Adrenal gland (tissue), 12 donors: ENCODE data around the gene ZBTB38. TPM values are rescaled to one million over a fixed set of nuclear protein-coding genes. Genes with fewer than 3 reads are reported as not detected.

Experiments used
- DNase-seq, 7 donors: peaks; one replicate each; pipeline ENCODE4 v3.0.0-alpha.2; 2019 to 2020
- H3K27ac ChIP-seq, 5 donors: fragments of 200-600 bp; sonication (generic) in 4 of 5; 1 replicate in 3 of 5; 2 replicates in 2 of 5; pipeline versions ENCODE4 v1.5.1 to v1.8.0; 2016 to 2020; ENCODE audit warnings: mild to moderate bottlenecking in 1 of 5
- H3K27me3 ChIP-seq: fragments of 200-600 bp; 2 replicates; pipeline ENCODE4 v1.8.0; 2021
- H3K36me3 ChIP-seq, 2 donors: fragments of 200-600 bp; replicated peaks in 1 of 2; 1 replicate in 1 of 2; 2 replicates in 1 of 2; pipeline versions ENCODE4 v1.5.1 to v1.8.0; 2018 to 2022
- H3K4me1 ChIP-seq, 2 donors: fragments of 200-600 bp; replicated peaks in 1 of 2; 1 replicate in 1 of 2; 2 replicates in 1 of 2; pipeline versions ENCODE4 v1.5.1 to v1.8.0; 2018 to 2021
- H3K4me3 ChIP-seq, 4 donors: fragments of 200-600 bp; sonication (generic) in 3 of 4; one replicate each; pipeline ENCODE4 v1.5.1; 2016 to 2018
- H3K9me3 ChIP-seq, 3 donors: fragments of 200-600 bp; sonication (generic) in 1 of 3; replicated peaks in 1 of 3; 1 replicate in 2 of 3; 2 replicates in 1 of 3; pipeline versions ENCODE4 v1.5.1 to v1.8.0; 2016 to 2021
- CTCF ChIP-seq, 6 experiments: fragments of 450-650 bp in 4 of 6; fragments of 200-600 bp in 2 of 6; sonication (generic) in 1 of 6; IDR thresholded peaks; 1 replicate in 5 of 6; 2 replicates in 1 of 6; pipeline versions ENCODE4 v1.5.1 to v1.8.0; 2016 to 2021; ENCODE audit warnings: antibody characterized with exemption in 6 of 6, mild to moderate bottlenecking in 2 of 6, moderate library complexity in 1 of 6
- POLR2A ChIP-seq, 2 donors: fragments of 450-650 bp; IDR thresholded peaks; one replicate each; pipeline ENCODE4 v1.6.1; 2017; ENCODE audit warnings: antibody characterized with exemption in 2 of 2, mild to moderate bottlenecking in 2 of 2, moderate library complexity in 1 of 2
- WGBS, 4 donors: extraction: QIAGEN DNeasy Blood & Tissue Kit in 2 of 4; methylation state at CpG; one replicate each; pipeline versions ENCODE4 v1.1.5 to v1.1.7; 2013 to 2017; 5-methylcytosine and 5-hydroxymethylcytosine counted together
- intact Hi-C, 2 donors: fragments of 100-400 bp; cut with DNase I; formaldehyde crosslinking; loops; one replicate each; pipeline versions ENCODE4 v1.14.1 to v1.15.0; 2022 to 2023
- polyA plus RNA-seq, 3 donors: library from polyadenylated mRNA; stranded (reverse); fragments of 200-250 nt in 2 of 3; fragments of 350-450 nt in 1 of 3; fragmentation: Illumina TruSeq in 1 of 3; extraction: RNeasy Lipid Tissue Mini Kit (QIAGEN cat#74804) in 1 of 3; gene quantifications; one replicate each; pipeline ENCODE4 v1.2.3, GENCODE V29; 2013 to 2014
- total RNA-seq, 9 donors: library from RNA; depleted of rRNA in 4 of 9; stranded (reverse); fragments of >200 nt in 4 of 9; fragments of 120-200 nt in 1 of 9; fragmentation: NEBNext Ultra II Directional in 1 of 9; extraction: Animal tissue kit (Norgen Biotek cat#: 25700) in 1 of 9; gene quantifications; one replicate each; pipeline versions ENCODE4 v1.1.0 to v1.2.4, GENCODE V29; 2013 to 2023
- donor health status: healthy with polysubstance abuse.
- donor health status: Bipolar disorder and iron deficiency.
- donor health status: DM: yes; HTN: yes; CAD: no.
- donor health status: DM: no; HTN: no; CAD: no.
- donor health status: DM: no; HTN: no; CAD: no.
- donor health status: DM: yes; HTN: yes; CAD: no.

The ZBTB38 gene
- total and polyA plus RNA-seq, 12 donors = 12.0 to 231 (median 147) TPM

DNA sequence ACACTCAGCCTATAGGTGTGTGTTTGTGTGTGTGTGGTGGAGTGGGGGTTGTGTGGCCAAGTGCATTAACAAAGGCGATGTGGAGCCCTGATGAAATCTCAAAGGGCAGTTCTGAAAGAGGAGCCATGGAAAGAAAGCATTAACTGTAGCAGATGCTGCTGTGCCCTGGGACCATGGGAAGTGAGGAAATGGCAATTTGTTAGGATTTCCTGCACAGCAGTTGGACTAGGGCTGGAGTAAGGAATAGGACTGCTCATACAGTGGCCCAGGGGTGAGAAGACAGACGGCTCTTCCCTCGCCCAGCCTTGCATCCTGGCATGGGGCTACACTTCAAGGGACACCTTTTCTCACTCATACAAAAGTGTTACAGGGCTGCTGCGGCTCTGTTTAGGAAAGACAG is 12.3 kb upstream of the ZBTB38 start:
- no peak overlapping the region for H3K4me3 ChIP-seq
- TF ChIP-seq POLR2A (IDR thresholded peaks at IDR 0.05) = no peak
- TF ChIP-seq CTCF (IDR thresholded peaks at IDR 0.05) = no peak
- H3K27me3 ChIP-seq = no peaks in the 10 kb centered on the region
- H3K9me3 ChIP-seq = no peaks in the 10 kb centered on the region
- 69 to 80% (median 74%) methylated on average over 4 of the region's 4 CpGs for WGBS, 4 donors
- no peaks in the 10 kb centered on the region for H3K36me3 ChIP-seq
- intact Hi-C loops = loop anchor here (5.0 to 10.0 kb wide), 2 partner anchors 96 to 209 kb away; no protein-coding TSS in a partner anchor
- peaks cover under 1 to 1% of the 10 kb centered on the region in 2 donors for H3K4me1 ChIP-seq
- DNase-seq = no peak
- H3K27ac ChIP-seq = no peak overlapping the region

- Histone ChIP-seq H3K27me3 (no peaks in the 10 kb centered on the region), H3K4me1 (peaks cover 6 to 9% of the 10 kb centered on the region in 2 donors), H3K4me3 (peak overlapping the region in 1 of 4 donors; percentile 32), H3K27ac (peak overlapping the region in 2 of 5 donors; percentile 59 to 77), H3K9me3 (peaks cover 0 to 5% (median 0%) of the 10 kb centered on the region in 3 donors), H3K36me3 (no peaks in the 10 kb centered on the region)
- TF ChIP-seq POLR2A (IDR thresholded peaks at IDR 0.05) (no peak), CTCF (IDR thresholded peaks at IDR 0.05) (peak; percentile 63 to 96 (median 88))
- WGBS, 4 donors = 14 to 16% (median 16%) methylated on average over 6 of the region's 6 CpGs
- intact Hi-C loops = loop anchor here (5.0 kb wide), 2 partner anchors 91 to 201 kb away; no protein-coding TSS in a partner anchor
- DNase-seq = peak in 2 of 7 donors; percentile 31 to 43
Measured at GRCh38 chr3:141360888-141361598, 7.3 kb upstream of the ZBTB38 start.

DNA sequence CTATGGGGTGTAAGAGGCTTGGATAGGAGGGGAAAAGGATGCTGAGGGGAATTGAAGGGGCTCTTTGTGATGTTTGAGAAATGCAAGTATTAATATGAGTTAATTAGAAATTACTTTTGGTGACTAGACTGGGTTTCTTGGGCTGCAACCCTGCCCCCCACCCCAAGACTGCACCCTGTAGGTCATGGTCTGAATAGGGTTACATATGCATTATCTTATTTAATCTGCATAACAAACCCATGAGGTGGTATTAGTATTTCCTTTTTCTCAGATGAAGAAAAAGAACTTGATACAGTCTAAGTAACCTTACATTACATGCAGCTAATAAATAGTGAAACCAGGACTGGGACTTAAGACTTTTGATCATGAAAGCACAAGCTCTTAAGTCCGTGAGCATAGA is 5.6 kb upstream of the ZBTB38 start:
- Histone ChIP-seq H3K4me1 (peaks cover 16 to 21% of the 10 kb centered on the region in 2 donors), H3K4me3 (no peak overlapping the region), H3K27me3 (no peaks in the 10 kb centered on the region), H3K9me3 (peaks cover 0 to 5% (median 0%) of the 10 kb centered on the region in 3 donors), H3K36me3 (no peaks in the 10 kb centered on the region), H3K27ac (no peak overlapping the region)
- no peak for DNase-seq
- WGBS, 4 donors = 95 to 97% (median 96%) methylated on average over 1 of the region's 1 CpG
- intact Hi-C loops = loop anchor here (5.0 kb wide), 2 partner anchors 90 to 200 kb away; no protein-coding TSS in a partner anchor
- TF ChIP-seq CTCF (IDR thresholded peaks at IDR 0.05) (no peak), POLR2A (IDR thresholded peaks at IDR 0.05) (no peak)

DNA sequence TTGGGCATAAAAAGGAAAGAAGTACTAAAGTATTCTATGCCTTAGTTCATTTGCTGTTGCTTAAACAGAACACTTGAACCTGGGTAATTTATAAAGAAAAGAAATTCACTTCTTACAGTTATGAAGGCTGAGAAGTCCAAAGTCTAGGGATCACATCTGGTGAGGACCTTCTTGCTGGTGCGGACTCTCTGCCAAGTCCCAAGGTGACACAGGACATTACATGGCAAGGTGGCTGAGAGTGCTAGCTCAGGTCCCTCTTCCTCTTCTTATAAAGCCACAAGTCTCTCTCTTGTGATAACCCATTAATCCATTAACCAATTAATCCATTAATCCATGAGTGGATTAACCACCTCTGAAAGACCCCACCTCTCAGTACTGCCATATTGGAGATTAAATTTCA is 3.1 kb upstream of the ZBTB38 start:
- no peak overlapping the region for H3K27ac ChIP-seq

More for the DNA sequence above, 3.1 kb upstream of the ZBTB38 start:
- peaks cover 0 to 5% (median 0%) of the 10 kb centered on the region in 3 donors for H3K9me3 ChIP-seq
- no peaks in the 10 kb centered on the region for H3K27me3 ChIP-seq
- H3K4me3 ChIP-seq = no peak overlapping the region
- DNase-seq = no peak
- intact Hi-C loops = no loop called here
- no peak for TF ChIP-seq POLR2A (IDR thresholded peaks at IDR 0.05)
- no peak for TF ChIP-seq CTCF (IDR thresholded peaks at IDR 0.05)
- peaks cover 37 to 40% of the 10 kb centered on the region in 2 donors for H3K4me1 ChIP-seq
- no peaks in the 10 kb centered on the region for H3K36me3 ChIP-seq
- 88 to 100% (median 93%) methylated on average over 1 of the region's 1 CpG for WGBS, 4 donors
